ENCODE data around the gene RPRD1B. TPM values are rescaled to one million over a fixed set of nuclear protein-coding genes. Genes with fewer than 3 reads are reported as not detected.

The RPRD1B gene
- total RNA-seq, 2 donors from 2014 or later: 22.1 to 29.6 TPM

- 91 to 94% methylated on average over 8 to 18 of the region's 18 CpGs for WGBS, 2 experiments (ENCODE audit: insufficient coverage in 1 of 2, insufficient read length in 1 of 2)
- no peak overlapping the region for H3K9ac ChIP-seq (ENCODE audit: extremely low read depth, low read length, poor library complexity, severe bottlenecking)
These were observed 91.9 kb downstream of the RPRD1B start for GRCh38 chr20:38125157-38126056.

GRCh38 chr20:38126146-38126921 is 92.8 kb downstream of the RPRD1B start:
- H3K4me1 ChIP-seq (ENCODE audit: control insufficient read depth, insufficient read depth, low read length): no peaks in the 10 kb centered on the region
- Mint-ChIP-seq H3K4me3 (no peak overlapping the region), H3K27ac (no peak overlapping the region), H3K4me1 (peaks cover 6% of the 10 kb centered on the region), H3K36me3 (ENCODE audit: low read depth) (no peaks in the 10 kb centered on the region), H3K27me3 (ENCODE audit: insufficient read depth) (no peaks in the 10 kb centered on the region), H3K9me3 (no peaks in the 10 kb centered on the region)
- no peaks in the 10 kb centered on the region for H3K9me3 ChIP-seq (ENCODE audit: control insufficient read depth, low read length)
- 90 to 92% methylated on average over 4 to 7 of the region's 7 CpGs for WGBS, 2 experiments (ENCODE audit: insufficient coverage in 1 of 2, insufficient read length in 1 of 2)
- TF ChIP-seq CTCF (conservative IDR thresholded peaks at IDR 0.05): no peak
- no peak overlapping the region for H3K9ac ChIP-seq (ENCODE audit: extremely low read depth, low read length, poor library complexity, severe bottlenecking)
- H3K36me3 ChIP-seq (ENCODE audit: control insufficient read depth, insufficient read depth, low read length): no peaks in the 10 kb centered on the region
- no peak overlapping the region for H3K27ac ChIP-seq (ENCODE audit: low read depth, low read length)
- DNase-seq: peak; percentile 27
- H3K4me3 ChIP-seq (ENCODE audit: low read length): no peak overlapping the region
- no peaks in the 10 kb centered on the region for H3K27me3 ChIP-seq (ENCODE audit: control insufficient read depth, insufficient read depth, low read length, poor library complexity, severe bottlenecking)

More at GRCh38 chr20:38125157-38126056, 91.9 kb downstream of the RPRD1B start:
- peaks cover 6% of the 10 kb centered on the region for H3K4me1 Mint-ChIP-seq
- peak; percentile 44 for DNase-seq
- Histone ChIP-seq H3K4me3 (ENCODE audit: low read length) (no peak overlapping the region), H3K27ac (ENCODE audit: low read depth, low read length) (no peak overlapping the region), H3K4me1 (ENCODE audit: control insufficient read depth, insufficient read depth, low read length) (no peaks in the 10 kb centered on the region), H3K36me3 (ENCODE audit: control insufficient read depth, insufficient read depth, low read length) (no peaks in the 10 kb centered on the region), H3K27me3 (ENCODE audit: control insufficient read depth, insufficient read depth, low read length, poor library complexity, severe bottlenecking) (no peaks in the 10 kb centered on the region), H3K9me3 (ENCODE audit: control insufficient read depth, low read length) (no peaks in the 10 kb centered on the region)
- no peaks in the 10 kb centered on the region for H3K36me3 Mint-ChIP-seq (ENCODE audit: low read depth)
- TF ChIP-seq CTCF (conservative IDR thresholded peaks at IDR 0.05): peak; percentile 47
- H3K27ac Mint-ChIP-seq: no peak overlapping the region
- no peaks in the 10 kb centered on the region for H3K27me3 Mint-ChIP-seq (ENCODE audit: insufficient read depth)
- no peak overlapping the region for H3K4me3 Mint-ChIP-seq
- H3K9me3 Mint-ChIP-seq: no peaks in the 10 kb centered on the region

GRCh38 chr20:38126932-38127621 is 93.5 kb downstream of the RPRD1B start:
- Mint-ChIP-seq H3K4me3 (no peak overlapping the region), H3K27ac (no peak overlapping the region)

More at GRCh38 chr20:38126932-38127621, 93.5 kb downstream of the RPRD1B start:
- TF ChIP-seq CTCF (conservative IDR thresholded peaks at IDR 0.05): no peak
- no peaks in the 10 kb centered on the region for H3K4me1 ChIP-seq (ENCODE audit: control insufficient read depth, insufficient read depth, low read length)
- H3K9me3 Mint-ChIP-seq: no peaks in the 10 kb centered on the region
- peaks cover 6% of the 10 kb centered on the region for H3K4me1 Mint-ChIP-seq
- no peaks in the 10 kb centered on the region for H3K27me3 ChIP-seq (ENCODE audit: control insufficient read depth, insufficient read depth, low read length, poor library complexity, severe bottlenecking)
- DNase-seq: peak; percentile 27
- H3K9me3 ChIP-seq (ENCODE audit: control insufficient read depth, low read length): no peaks in the 10 kb centered on the region
- 90 to 92% methylated on average over 2 to 12 of the region's 12 CpGs for WGBS, 2 experiments (ENCODE audit: insufficient coverage in 1 of 2, insufficient read length in 1 of 2)
- no peaks in the 10 kb centered on the region for H3K27me3 Mint-ChIP-seq (ENCODE audit: insufficient read depth)
- no peaks in the 10 kb centered on the region for H3K36me3 ChIP-seq (ENCODE audit: control insufficient read depth, insufficient read depth, low read length)
- no peak overlapping the region for H3K9ac ChIP-seq (ENCODE audit: extremely low read depth, low read length, poor library complexity, severe bottlenecking)
- H3K27ac ChIP-seq (ENCODE audit: low read depth, low read length): no peak overlapping the region
- H3K36me3 Mint-ChIP-seq (ENCODE audit: low read depth): no peaks in the 10 kb centered on the region
- no peak overlapping the region for H3K4me3 ChIP-seq (ENCODE audit: low read length)

Measured in endodermal cell (in vitro differentiated cells).